DND-41 (cell line): ENCODE results near the gene C17orf58.

Experiments used
- EZH2 ChIP-seq: IDR thresholded peaks from 3 replicates; pipeline ENCODE4 v1.6.1; 2012; ENCODE audit warnings: borderline replicate concordance, low read depth, mild to moderate bottlenecking, moderate library complexity, low read length, inconsistent platforms; ENCODE audit not compliant: severe bottlenecking
- TF ChIP-seq, protein P1 (sequence below): IDR thresholded peaks from 2 replicates; pipeline ENCODE4 v1.5.1; 2012; ENCODE audit warnings: borderline replicate concordance, low read length, moderate library complexity, mild to moderate bottlenecking; ENCODE audit not compliant: poor library complexity, severe bottlenecking; ENCODE audit errors: extremely low read depth

DNA sequence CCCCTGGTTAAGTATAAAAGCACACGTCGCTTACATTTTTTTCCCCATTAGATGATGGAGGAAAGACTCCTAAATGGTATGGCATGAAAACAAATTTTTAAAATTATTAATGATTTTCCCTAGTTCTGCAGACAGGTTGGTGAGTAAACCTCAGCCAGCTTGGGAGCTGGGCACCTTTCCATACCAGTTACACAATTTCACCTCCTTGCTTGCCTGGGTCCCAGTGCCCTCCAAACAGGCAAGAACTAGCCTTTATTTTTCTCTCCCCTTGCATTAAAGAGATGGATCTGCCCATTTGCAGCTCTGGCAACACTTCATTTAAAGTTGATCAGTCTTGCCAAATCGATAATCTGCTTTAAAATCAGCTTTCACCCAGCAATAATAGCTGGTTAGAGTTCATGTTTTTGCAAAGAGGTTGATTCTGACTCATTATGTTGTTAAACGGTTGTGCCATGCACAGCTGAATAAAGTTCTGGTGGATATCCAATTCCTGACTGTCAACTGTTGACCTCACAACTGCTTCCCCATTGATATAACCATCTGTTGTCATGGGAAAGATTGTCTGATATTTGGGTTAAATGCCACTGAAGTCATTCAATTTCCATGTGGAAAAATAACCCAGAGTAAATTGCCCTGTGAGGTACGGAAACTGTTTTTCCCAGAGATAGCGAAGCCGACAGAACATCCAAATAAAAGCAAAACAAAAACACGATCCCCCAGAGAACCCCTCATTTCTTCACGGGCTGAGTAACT is 1.3 kb downstream of the C17orf58 start:
- no peak for TF ChIP-seq EZH2
- TF ChIP-seq, protein P1, sequence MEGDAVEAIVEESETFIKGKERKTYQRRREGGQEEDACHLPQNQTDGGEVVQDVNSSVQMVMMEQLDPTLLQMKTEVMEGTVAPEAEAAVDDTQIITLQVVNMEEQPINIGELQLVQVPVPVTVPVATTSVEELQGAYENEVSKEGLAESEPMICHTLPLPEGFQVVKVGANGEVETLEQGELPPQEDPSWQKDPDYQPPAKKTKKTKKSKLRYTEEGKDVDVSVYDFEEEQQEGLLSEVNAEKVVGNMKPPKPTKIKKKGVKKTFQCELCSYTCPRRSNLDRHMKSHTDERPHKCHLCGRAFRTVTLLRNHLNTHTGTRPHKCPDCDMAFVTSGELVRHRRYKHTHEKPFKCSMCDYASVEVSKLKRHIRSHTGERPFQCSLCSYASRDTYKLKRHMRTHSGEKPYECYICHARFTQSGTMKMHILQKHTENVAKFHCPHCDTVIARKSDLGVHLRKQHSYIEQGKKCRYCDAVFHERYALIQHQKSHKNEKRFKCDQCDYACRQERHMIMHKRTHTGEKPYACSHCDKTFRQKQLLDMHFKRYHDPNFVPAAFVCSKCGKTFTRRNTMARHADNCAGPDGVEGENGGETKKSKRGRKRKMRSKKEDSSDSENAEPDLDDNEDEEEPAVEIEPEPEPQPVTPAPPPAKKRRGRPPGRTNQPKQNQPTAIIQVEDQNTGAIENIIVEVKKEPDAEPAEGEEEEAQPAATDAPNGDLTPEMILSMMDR, result no peak
